DOHH2 (cell line): ENCODE results near the gene WDFY4.

Experiments
- EZH2phosphoT487 ChIP-seq: fragments of 200-600 bp; sonication (generic); IDR thresholded peaks from 2 replicates; pipeline ENCODE4 v1.6.1; 2017; ENCODE audit warnings: borderline replicate concordance, mild to moderate bottlenecking, antibody characterized with exemption, low read length, moderate library complexity, mixed read lengths
- TF ChIP-seq, protein P1 (sequence below): fragments of 200-600 bp; sonication (generic); IDR thresholded peaks from one replicate; pipeline ENCODE4 v1.5.1; 2014; ENCODE audit warnings: antibody characterized with exemption, mild to moderate bottlenecking, low read depth, low read length; ENCODE audit not compliant: poor library complexity, severe bottlenecking

DNA sequence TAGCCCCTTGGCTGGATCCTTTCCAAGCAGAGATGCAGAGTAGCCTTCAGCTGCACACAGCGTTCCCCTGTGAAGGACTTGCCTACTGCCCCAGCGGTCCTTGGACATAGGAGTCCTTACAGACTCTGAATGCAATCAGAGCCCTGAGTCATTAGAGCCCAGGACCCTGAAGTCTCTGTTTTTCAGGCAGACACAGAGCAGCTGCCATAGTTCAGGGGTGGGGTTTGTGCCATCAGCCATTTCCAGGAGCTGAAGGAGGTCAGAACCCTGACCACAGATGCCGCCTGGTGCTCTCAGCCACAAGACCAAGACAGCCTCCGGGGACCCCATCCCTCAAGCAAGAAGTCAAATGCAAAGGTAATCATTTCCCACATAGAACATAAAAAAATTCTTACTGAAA, 32.8 kb upstream of the WDFY4 start:
- TF ChIP-seq, protein P1, sequence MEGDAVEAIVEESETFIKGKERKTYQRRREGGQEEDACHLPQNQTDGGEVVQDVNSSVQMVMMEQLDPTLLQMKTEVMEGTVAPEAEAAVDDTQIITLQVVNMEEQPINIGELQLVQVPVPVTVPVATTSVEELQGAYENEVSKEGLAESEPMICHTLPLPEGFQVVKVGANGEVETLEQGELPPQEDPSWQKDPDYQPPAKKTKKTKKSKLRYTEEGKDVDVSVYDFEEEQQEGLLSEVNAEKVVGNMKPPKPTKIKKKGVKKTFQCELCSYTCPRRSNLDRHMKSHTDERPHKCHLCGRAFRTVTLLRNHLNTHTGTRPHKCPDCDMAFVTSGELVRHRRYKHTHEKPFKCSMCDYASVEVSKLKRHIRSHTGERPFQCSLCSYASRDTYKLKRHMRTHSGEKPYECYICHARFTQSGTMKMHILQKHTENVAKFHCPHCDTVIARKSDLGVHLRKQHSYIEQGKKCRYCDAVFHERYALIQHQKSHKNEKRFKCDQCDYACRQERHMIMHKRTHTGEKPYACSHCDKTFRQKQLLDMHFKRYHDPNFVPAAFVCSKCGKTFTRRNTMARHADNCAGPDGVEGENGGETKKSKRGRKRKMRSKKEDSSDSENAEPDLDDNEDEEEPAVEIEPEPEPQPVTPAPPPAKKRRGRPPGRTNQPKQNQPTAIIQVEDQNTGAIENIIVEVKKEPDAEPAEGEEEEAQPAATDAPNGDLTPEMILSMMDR = no peak
- no peak for TF ChIP-seq EZH2phosphoT487
